ENCODE data around the gene MMP19.
A peak's percentile ranks its signal among the peaks of the same experiment; 100 is the strongest.
"Not testable (repeated sequence)": the region's sequence is repeated elsewhere in the genome, so short reads cannot be mapped to it uniquely, and the experiment has no call there.

The MMP19 gene

GRCh38 chr12:55842681-55843429, at the start of gene MMP19:
MMP19 (minus strand) TSS chr12:55842936; CDS start chr12:55842830, 106 bp downstream.
- no peak for DNase-seq (ENCODE audit: low read depth in 2 of 2)

- DNase-seq (ENCODE audit: low read depth in 2 of 2): no peak
These were observed 48.6 kb upstream of the MMP19 start for GRCh38 chr12:55891310-55891709.

- no peak for DNase-seq (ENCODE audit: low read depth in 2 of 2)
These were observed 42.4 kb upstream of the MMP19 start for GRCh38 chr12:55885113-55885512.

- no peak for DNase-seq (ENCODE audit: low read depth in 2 of 2)
These were observed 35.1 kb upstream of the MMP19 start for GRCh38 chr12:55877824-55878223.

GRCh38 chr12:55875704-55876467, 33.1 kb upstream of the MMP19 start:
- no peak for DNase-seq (ENCODE audit: low read depth in 2 of 2)

GRCh38 chr12:55874443-55874842, 31.7 kb upstream of the MMP19 start:
- no peak for DNase-seq (ENCODE audit: low read depth in 2 of 2)

GRCh38 chr12:55866454-55867004, 23.8 kb upstream of the MMP19 start:
- not testable (repeated sequence) for DNase-seq (ENCODE audit: low read depth in 2 of 2)

- DNase-seq (ENCODE audit: low read depth in 2 of 2): no peak
These were observed 22.6 kb upstream of the MMP19 start for GRCh38 chr12:55865327-55865726.

- DNase-seq (ENCODE audit: low read depth in 2 of 2): not testable (repeated sequence)
These were observed 20.2 kb upstream of the MMP19 start for GRCh38 chr12:55862931-55863330.

GRCh38 chr12:55862286-55862685, 19.6 kb upstream of the MMP19 start:
- DNase-seq (ENCODE audit: low read depth in 2 of 2): no peak

GRCh38 chr12:55861871-55862270, 19.1 kb upstream of the MMP19 start:
- no peak for DNase-seq (ENCODE audit: low read depth in 2 of 2)

GRCh38 chr12:55861396-55861795, 18.7 kb upstream of the MMP19 start:
- no peak for DNase-seq (ENCODE audit: low read depth in 2 of 2)

GRCh38 chr12:55852740-55853139, 10.0 kb upstream of the MMP19 start:
- no peak for DNase-seq (ENCODE audit: low read depth in 2 of 2)

GRCh38 chr12:55850893-55851292, 8.2 kb upstream of the MMP19 start:
- no peak for DNase-seq (ENCODE audit: low read depth in 2 of 2)

GRCh38 chr12:55850401-55850800, 7.7 kb upstream of the MMP19 start:
- no peak for DNase-seq (ENCODE audit: low read depth in 2 of 2)

- DNase-seq (ENCODE audit: low read depth in 2 of 2): no peak
These were observed 7.0 kb upstream of the MMP19 start for GRCh38 chr12:55849616-55850343.

- DNase-seq (ENCODE audit: low read depth in 2 of 2): no peak
These were observed 5.0 kb upstream of the MMP19 start for GRCh38 chr12:55847603-55848291.

- peak in 1 of 2 donors; percentile 38 for DNase-seq (ENCODE audit: low read depth in 2 of 2)
These were observed 4.3 kb upstream of the MMP19 start for GRCh38 chr12:55847033-55847432.

- DNase-seq (ENCODE audit: low read depth in 2 of 2): no peak
These were observed 3.2 kb upstream of the MMP19 start for GRCh38 chr12:55845785-55846496.

- DNase-seq (ENCODE audit: low read depth in 2 of 2): no peak
These were observed 2.6 kb upstream of the MMP19 start for GRCh38 chr12:55845361-55845760.

GRCh38 chr12:55844961-55845360, 2.2 kb upstream of the MMP19 start:
- no peak for DNase-seq (ENCODE audit: low read depth in 2 of 2)
